ENCODE data around the gene HOOK2. TPM values are rescaled to one million over a fixed set of nuclear protein-coding genes. Genes with fewer than 3 reads are reported as not detected.
A peak's percentile ranks its signal among the peaks of the same experiment; 100 is the strongest.

The HOOK2 gene
- total RNA-seq, 4 donors from 2014 or later, result 26.9 to 71.3 (median 56.3) TPM

- TF ChIP-seq CTCF (IDR thresholded peaks at IDR 0.05), result no peak
- peak; percentile 63 for ATAC-seq (ENCODE audit: low FRiP score)
- no peak for DNase-seq (ENCODE audit: low spot score)
These were observed 5.7 kb downstream of the HOOK2 start for GRCh38 chr19:12769689-12770088.

GRCh38 chr19:12767666-12768065 lies 7.7 kb downstream of the HOOK2 start:
- ATAC-seq (ENCODE audit: low FRiP score) (no peak), DNase-seq (ENCODE audit: low spot score) (no peak)
- no peak for TF ChIP-seq CTCF (IDR thresholded peaks at IDR 0.05)

- DNase-seq (ENCODE audit: low spot score) (no peak), ATAC-seq (ENCODE audit: low FRiP score) (no peak)
- TF ChIP-seq CTCF (IDR thresholded peaks at IDR 0.05), result no peak
These were observed 8.2 kb downstream of the HOOK2 start for GRCh38 chr19:12767150-12767549.

GRCh38 chr19:12766051-12766521 lies 9.3 kb downstream of the HOOK2 start:
- no peak for DNase-seq (ENCODE audit: low spot score)
- TF ChIP-seq CTCF (IDR thresholded peaks at IDR 0.05), result peak in 1 of 3 donors; percentile 58
- peak; percentile 79 for ATAC-seq (ENCODE audit: low FRiP score)

GRCh38 chr19:12764698-12765097 lies 10.7 kb downstream of the HOOK2 start:
- ATAC-seq (ENCODE audit: low FRiP score) (no peak), DNase-seq (ENCODE audit: low spot score) (no peak)
- TF ChIP-seq CTCF (IDR thresholded peaks at IDR 0.05), result no peak

- DNase-seq (ENCODE audit: low spot score) (no peak), ATAC-seq (ENCODE audit: low FRiP score) (no peak)
- no peak for TF ChIP-seq CTCF (IDR thresholded peaks at IDR 0.05)
These were observed 12.3 kb downstream of the HOOK2 start for GRCh38 chr19:12763100-12763499.

- DNase-seq (ENCODE audit: low spot score) (no peak), ATAC-seq (ENCODE audit: low FRiP score) (no peak)
- no peak for TF ChIP-seq CTCF (IDR thresholded peaks at IDR 0.05)
These were observed 15.7 kb downstream of the HOOK2 start for GRCh38 chr19:12759686-12760085.
